HG02763 (cell line): Measurements from ENCODE around the gene COL24A1.
"Not testable (repeated sequence)": the region's sequence is repeated elsewhere in the genome, so short reads cannot be mapped to it uniquely, and the experiment has no call there.

Experiments
- ATAC-seq: cut with Tn5 transposase; IDR thresholded peaks from one replicate; pipeline ENCODE4 v1.9.1; 2021; ENCODE audit warnings: mild to moderate bottlenecking, moderate library complexity; ENCODE audit not compliant: unreplicated experiment

Gene COL24A1

DNA sequence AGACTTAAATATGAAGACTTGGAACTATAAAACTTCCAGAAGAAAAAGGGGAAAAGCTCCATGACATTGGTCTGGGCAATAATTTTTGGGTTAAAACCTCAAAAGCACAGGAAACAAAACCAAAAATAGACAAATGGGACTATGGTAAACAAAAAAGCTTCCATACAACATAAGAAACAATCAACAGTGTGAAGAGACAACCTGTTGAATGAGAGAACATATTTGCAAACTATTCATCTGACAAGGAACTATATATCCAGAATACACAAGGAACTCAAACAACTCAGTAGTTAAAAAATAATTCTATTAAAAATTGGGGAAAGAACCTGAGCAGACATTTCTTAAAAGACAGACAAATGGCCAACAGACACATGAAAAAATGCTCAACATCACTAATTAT is 255.7 kb downstream of the COL24A1 start:
- ATAC-seq, result no peak

DNA sequence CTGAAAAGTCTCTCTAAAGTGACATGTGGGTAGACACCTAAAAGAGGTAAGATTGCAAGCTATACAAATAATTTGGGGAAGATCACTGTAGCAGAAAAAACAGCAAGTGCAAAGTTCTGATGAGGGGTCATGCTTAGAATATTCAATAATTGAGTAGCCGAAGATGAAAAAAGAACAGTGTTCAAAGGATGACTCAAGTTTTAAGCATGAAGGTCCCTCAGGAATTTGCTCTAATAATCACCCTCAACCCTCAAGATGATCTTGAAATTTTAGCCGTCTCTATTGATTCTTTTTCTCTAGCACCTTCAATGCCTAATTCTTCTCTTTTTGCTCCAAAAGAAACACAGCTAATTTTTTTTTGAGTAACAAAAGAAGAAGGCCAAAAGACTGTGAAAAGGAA is 257.7 kb downstream of the COL24A1 start:
- ATAC-seq, result no peak

DNA sequence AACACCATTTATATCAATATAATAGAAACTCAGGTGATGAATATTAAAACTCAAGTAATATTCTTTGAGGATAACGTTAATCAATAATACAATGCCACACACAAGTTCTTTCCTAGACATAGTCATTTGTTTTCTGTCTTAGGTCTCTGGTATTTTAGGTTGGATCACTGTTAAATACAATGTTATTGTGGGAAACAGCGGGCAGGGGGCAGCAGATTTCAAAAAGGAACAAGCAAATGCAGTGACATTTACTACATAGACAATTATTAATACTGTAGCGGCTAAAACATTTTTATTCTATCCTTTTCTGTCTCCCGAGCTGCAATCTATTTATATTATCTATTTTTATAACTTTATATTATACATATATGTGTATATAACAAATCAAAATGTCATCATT is 261.9 kb downstream of the COL24A1 start:
- peak; percentile 64 for ATAC-seq

DNA sequence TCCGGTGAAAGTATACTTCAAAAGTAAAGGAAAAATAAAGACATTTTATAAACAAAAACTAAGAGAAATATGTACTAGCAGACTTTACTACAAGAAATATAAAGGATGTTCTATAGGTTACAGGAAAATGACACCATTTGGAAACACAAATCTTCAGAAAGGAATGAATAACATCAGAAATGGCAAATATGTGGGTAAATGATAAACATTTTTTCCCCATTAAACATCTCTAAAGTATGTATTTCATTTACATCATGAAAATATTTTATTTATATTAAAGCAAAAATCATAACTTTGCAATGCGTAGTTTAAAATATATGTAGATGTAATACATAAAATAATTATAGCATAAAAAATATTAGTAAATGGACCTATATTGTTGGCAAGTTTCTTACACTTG is 264.2 kb downstream of the COL24A1 start:
- no peak for ATAC-seq

DNA sequence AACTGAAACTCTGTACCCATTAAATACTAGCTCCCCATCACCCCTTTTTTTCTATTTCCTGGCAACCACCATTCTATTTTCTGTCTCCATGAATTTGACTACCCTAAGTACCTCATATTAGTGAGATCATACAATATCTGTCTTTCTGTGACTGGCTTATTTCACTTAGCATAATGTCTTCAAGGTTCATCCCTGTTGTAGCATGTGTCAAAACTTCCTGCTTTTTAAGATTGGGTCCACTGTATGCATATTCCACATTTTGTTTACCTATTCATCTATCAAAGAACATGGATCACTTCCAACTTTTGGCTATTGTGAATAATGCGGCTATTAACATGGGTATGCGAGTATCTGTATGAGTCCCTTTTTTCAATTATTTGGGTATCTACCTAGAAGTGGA is 266.7 kb downstream of the COL24A1 start:
- no peak for ATAC-seq

DNA sequence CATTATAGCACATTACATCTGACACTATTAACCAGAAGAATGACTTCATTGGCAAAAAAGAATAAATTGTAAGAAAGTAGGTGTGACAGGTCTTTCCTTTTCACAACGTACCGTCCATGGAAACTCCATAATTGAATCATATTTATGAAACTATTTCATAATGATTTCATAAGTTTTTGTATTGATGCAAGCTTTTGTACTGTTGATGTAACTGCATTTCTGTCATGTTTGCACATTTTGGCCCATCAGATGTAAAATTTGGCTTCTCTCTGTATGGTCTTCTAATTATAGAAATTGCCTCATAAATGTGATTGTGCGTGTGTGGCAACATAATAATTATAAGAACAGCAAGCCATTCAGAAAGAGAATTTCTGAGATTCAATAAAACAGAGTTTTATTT is 267.7 kb downstream of the COL24A1 start:
- no peak for ATAC-seq

DNA sequence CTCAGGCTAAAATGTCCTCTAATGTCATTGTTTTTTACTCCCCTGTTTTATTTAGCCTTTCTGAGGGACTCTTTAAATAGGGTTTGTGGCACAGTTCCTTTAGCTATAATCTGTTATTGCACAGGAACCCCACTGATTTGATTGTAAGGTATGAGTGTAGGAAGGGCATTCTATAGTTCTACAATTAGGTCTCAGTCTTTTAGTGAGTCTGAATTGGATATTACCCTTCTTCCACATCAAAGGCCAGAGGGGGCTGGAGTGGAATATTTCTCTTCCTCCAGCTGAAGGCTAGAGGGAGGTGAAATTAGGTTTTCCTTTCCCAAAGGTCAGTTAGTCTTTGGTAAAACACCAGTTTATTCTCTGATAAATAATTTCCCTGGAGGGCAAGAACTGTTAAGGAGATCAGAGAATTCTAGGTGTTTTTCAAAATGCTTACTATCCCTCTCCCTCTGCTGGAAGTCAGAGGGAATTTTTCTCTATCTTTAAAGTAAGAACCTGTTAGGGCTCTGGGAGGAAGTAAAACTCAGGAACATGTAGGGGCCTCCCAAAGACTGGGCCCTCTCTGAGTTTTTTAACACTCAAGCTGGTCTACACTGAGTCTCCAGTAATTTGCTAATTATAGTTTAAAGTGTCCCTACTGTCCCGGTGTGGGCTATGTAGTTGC is 272.1 kb downstream of the COL24A1 start:
- no peak for ATAC-seq

DNA sequence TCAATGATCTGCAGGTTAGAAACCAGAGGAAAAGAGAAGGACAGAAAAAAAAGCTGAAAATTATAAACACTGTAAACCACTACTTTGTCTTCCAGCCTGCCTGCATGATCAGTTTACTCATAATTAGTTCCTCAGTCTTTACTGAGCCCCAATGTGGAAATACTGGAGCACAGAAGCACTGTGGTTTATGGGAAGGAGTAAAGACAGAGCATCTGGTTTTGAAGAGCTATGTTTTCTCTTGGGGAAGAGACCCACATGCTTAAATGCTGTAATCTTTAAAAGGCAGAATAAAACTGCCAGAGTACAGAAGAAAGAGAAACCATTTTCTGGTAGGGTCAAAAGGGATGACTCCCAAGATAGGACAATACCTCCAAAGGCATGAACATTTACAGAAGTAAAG is 289.4 kb downstream of the COL24A1 start:
- no peak for ATAC-seq

DNA sequence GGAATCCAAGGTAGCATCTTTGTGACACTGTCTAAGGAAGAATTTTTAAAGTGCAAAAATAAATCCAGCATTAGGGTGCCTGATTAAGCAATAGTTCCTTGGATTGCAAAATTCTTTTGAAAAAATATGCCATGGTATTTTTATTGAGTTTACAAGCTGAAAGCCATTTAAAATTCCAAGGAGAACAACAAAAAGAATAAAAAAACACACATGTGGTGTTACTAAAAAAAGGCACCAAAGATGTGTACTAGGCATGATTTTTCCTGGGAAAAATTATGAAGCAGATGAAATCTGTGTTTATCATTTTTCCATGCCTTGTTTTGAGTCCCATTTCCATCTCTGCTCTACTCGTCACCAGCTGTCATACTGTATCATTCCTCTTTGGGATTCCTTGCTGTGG is 291.4 kb downstream of the COL24A1 start:
- ATAC-seq, result no peak

DNA sequence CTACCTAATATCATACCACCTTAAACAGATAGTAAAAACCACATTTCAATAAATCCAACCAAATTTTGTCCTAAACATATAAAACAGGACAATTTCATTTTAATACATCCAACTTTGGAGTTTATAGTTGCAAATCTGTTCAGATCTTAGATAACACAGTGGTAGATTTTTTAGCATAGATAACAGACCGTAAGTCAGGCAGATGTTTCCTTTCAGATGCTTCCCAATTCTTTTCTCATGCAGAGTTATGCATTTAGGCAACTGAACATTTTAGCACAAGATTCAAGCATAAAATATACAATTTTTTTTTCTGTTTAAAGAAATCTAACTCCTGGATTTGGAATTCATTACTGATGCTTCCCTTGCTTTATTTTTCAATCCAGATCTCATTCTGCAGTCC is 291.8 kb downstream of the COL24A1 start:
- no peak for ATAC-seq

DNA sequence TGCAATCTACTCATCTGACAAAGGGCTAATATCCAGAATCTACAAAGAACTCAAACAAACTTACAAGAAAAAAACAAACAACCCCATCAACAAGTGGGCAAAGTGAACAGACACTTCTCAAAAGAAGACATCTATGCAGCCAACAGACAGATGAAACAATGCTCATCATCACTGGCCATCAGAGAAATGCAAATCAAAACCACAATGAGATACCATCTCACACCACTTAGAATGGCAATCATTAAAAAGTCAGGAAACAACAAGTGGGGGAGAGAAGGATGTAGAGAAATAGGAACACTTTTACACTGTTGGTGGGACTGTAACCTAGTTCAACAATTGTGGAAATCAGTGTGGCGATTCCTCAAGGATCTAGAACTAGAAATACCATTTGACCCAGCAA is 292.9 kb downstream of the COL24A1 start:
- not testable (repeated sequence) for ATAC-seq

DNA sequence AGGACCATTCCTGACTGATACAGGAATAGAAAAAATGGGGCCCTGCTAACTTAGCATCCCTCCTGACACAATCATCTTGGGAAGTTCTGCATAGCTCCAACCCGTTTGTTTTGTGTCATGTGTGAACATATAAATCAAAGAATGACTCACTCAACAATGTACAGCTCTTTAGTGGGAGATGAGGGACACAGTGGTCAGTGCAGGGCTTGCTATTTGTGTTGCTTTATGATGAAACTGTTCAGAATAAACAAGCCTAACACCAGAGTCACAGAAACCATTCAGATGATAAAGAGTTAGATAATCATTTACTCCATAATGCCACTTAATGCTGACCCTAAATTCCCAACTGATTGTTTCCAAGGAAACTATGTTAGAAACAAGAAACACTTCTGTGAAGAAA is 294.1 kb downstream of the COL24A1 start:
- no peak for ATAC-seq

DNA sequence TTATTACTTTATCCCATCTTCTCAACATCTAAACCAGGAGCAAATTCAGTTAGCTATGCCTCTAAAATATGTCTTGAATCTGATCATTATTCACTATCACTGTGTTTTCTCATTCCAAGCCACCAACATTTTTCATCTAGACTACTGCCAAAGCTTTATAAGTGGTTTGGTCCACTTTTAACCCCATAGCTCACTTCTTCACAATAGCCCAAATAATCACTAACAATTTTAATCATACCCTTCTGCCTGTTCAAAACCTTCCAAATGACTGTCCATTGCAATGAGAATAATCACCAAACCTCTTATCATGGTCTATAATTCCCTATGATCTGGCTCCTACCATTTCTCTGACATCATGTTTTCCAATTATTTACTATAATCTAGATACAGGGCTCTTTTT is 298.6 kb downstream of the COL24A1 start:
- no peak for ATAC-seq

DNA sequence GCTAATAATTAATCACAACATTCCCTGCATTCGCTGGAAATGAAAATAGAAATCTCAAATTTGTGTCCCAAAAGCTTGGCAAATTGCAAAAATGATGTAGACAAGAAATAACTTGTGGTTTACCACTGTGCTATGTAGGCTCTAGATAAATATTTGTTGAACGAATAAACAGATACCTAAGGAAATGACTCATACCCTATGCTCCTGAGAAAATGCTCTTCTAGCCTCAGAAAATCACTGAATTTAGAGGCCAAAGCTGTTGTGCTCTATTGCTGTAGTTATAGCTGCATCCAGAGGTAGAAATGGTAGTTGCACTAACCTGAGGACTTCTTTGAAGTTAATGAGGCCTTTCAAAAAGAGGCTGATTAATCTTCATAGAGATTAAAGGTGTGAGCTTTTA is 306.3 kb downstream of the COL24A1 start:
- ATAC-seq, result no peak

DNA sequence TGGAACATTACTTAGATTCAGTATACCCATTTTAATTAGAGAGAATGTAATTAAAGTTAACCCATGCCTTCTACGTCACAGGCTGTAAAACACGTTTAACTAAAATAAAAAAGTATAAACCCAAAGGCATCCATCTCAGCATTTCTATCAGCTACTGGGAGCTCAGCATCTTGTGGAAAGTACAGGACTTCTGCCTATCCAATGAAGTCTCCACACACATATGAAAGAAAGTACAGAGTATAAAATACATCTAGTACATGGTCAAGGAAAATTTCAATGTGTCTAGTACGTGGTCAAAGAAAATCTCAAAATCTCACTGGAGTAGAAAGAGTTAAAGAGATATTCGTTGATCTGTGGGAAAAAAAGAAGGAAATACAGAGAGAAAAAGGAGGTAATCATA is 306.9 kb downstream of the COL24A1 start:
- ATAC-seq, result no peak

DNA sequence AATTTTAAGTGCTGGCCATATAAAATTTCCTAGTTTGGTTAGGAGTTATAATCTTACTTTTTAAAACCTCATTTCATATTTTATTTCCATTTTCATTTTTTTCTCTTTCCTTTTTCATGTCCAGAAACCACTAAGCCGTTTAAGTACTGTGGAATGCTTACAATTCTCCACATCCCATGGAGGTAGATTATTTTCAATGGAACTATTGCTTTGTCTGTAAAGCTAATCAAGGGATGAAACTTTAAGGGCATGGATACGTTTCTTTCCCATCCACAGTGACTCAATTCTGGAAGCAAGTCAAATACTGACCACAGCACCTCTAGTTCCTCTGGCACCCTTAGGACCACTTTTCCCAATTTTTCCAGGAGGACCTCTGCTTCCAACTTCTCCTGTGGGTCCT is 309.2 kb downstream of the COL24A1 start:
- ATAC-seq, result no peak

DNA sequence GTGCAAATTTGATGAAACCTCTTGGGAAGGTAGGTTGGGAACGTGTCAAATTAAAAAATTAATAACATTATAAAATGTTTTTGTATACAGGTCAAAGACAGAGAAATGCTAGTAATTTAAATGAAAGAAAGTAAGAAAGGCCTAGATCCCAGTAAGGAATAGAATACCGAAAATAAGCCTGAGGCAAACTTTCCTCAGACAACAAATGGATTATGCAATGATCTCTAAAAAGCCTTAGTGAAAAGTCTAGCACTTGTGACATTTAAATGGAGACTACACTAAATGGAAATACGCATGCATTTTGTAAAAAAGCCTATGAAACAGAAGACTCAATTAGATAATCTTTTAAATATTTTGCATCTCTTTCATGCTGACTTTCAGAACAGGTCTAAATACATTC is 309.9 kb downstream of the COL24A1 start:
- no peak for ATAC-seq

DNA sequence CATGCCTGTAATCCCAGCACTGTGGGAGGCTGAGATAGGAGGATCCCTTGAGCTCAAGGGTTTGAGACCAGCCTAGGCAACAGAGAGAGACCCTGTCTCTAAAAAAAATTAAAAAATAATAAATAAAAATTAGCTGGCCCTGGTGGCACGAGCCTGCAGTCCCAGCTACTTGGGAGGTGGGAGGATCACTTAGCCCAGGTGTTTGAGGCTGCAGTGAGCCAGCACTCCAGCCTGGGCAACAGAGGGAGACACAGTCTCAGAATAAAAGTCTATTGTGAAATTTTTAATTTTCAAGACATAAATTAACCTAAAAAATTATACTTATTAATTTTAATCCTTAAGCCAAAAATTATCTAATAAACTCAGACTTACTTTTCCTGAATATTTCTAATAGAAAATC is 317.1 kb downstream of the COL24A1 start:
- ATAC-seq, result no peak

DNA sequence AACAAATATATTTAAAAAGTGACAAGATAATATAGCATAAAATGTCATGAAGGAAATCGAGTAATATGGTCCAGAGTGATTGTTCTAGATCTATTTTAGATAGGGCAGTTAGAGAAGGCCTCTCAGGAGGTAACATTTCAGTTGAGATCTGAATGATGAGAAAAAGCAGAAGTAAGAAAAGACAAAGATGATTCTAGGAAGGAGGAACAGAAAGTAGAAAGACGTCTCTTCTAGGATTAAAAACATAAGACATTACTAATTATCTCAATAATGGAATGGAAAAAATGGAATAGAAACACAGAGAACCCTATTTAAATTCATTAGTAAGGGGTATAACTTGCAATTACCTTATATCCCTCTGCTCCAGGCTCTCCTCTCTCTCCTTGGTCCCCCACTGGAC is 318.3 kb downstream of the COL24A1 start:
- ATAC-seq, result no peak

DNA sequence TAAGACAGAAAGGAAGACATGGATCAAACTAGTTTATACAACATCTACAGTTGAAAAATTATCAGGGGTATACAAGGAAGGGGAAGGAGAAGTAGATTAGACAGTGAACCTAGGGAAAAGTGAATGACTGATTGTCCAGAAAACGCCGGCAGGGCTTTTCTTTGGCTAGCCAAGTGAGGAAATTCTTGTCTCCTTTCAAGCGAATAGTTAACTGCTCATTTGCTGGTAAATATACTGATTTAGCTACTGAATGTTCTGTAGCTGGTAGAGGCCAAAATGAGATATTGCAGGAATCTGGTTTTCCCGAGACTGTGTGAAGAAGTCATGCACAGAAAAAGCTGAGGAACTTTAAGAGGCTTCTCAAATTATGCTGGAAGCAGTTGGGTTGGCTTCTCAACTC is 319.8 kb downstream of the COL24A1 start:
- ATAC-seq, result no peak

DNA sequence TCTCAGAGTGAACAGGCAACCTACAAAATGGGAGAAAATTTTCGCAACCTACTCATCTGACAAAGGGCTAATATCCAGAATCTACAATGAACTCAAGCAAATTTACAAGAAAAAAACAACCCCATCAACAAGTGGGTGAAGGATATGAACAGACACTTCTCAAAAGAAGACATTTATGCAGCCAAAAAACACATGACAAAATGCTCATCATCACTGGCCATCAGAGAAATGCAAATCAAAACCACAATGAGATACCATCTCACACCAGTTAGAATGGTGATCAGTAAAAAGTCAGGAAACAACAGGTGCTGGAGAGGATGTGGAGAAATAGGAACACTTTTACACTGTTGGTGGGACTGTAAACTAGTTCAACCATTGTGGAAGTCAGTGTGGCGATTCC is 323.4 kb downstream of the COL24A1 start:
- ATAC-seq, result not testable (repeated sequence)

DNA sequence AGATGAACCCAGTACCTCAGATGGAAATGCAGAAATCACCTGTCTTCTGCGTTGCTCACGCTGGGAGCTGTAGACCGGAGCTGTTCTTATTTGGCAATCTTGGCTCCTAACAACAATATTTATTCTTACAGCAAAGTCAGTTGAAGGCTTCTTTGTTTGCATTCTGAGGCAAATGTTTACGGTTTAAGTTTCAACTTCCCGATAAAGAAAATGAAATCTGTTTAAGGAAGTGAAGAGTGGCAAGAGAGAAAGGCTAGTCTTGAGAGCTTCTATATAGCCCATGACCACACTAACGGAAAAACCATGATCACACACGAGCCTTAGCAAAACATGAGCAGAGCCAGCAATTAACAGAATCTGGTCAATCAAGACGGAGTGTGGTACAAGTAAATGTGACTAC is 325.7 kb downstream of the COL24A1 start:
- no peak for ATAC-seq

DNA sequence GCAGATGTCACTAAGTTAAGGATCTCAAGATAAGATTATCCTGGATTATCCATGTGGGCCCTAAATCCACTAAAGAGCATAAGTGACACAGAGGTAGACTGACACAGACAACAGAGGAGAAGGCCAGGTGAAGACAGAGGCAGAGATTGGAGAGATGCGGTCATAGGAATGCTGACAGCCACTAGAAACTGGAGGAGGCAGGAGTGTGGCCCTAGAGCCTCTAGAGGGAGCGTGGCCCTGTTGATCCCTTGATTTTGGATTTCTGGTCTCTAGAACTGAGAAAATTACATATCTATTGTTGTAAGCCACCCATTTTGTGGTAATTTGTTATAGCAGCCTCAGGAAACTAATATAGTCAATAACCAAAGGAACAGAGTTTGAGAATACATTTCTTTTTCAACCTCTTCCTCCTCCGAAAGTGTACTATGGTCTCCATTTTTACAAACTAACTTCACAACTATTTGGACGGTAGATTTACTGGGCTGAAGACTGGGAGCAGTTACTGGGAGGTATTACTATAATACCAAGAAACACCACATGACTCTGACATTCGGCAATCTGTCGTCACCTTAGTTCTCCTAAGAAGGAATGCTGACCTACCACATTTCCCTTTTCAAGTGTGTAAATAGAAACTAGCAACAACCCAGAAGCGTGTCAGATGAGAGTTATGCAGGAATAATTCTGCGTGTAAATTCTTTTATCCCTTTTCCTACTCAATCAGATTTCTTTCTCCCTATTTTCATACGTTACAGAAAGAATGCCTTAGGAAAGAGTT is 332.3 kb downstream of the COL24A1 start:
- no peak for ATAC-seq
